Hematopoietic multipotent progenitor cell treated with erythropoietin and hydrocortisone succinate and interleukin-3 and kit ligand, for 6 days (in vitro differentiated cells): ENCODE results near the gene LRRC23.
"Not testable (repeated sequence)": the region's sequence is repeated elsewhere in the genome, so short reads cannot be mapped to it uniquely, and the experiment has no call there.

Source experiments
- DNase-seq: peaks from one replicate; pipeline ENCODE4 v3.0.0-alpha.2; 2015

The LRRC23 gene, protein sequence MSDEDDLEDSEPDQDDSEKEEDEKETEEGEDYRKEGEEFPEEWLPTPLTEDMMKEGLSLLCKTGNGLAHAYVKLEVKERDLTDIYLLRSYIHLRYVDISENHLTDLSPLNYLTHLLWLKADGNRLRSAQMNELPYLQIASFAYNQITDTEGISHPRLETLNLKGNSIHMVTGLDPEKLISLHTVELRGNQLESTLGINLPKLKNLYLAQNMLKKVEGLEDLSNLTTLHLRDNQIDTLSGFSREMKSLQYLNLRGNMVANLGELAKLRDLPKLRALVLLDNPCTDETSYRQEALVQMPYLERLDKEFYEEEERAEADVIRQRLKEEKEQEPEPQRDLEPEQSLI

DNA sequence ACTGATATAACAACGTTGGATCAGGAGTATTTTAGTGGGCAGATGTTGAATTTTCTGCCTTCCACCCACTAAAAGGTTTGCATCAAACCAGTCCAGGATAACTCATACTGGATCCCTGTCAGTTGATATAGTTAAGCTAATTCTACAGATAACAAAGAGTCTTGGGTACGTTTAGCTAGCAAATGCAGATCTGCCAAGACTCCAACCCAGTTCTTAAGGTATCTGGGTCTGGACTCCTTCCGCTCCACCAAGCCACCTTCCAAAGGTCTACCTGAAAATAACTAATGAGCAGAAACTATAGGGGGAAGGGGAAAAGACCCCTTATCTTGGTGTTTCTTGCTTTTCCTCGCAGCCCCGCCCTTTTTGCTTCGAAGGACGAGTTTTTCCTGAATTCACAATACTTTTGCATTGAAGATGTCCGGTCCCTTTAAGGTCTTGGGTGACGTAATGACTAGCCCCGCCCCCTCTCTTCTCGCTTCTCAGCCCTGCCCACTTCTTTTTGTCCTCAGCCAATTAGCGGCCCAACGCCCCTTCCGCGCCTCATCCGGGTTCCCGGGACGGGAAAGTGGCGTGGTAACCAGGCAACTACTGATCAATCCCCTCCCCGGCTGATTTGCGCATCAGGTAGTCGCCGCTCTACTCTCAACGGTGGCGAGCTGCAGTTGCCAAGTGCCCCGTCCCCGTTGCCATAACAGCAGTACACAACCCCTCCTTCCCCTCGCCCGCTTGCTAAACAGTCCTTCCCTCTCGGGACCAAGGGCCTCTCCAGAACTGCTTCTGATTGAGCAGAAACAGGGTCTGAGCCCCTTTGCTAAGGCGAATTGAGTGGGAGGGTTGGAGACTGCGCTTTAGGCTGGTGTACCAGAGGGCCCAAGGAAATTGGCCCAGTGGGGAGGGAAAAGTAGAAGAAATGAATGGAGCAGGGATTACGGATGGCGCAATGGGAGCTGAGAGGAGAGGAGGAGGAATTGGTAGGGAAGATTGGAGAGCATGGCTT lies at the start of gene LRRC23:
LRRC23 (plus strand) TSS at position 543 of the 997 bp plus-strand sequence. CDS start 812 bp downstream, outside the sequence.
- DNase-seq, result peak; percentile 100

DNA sequence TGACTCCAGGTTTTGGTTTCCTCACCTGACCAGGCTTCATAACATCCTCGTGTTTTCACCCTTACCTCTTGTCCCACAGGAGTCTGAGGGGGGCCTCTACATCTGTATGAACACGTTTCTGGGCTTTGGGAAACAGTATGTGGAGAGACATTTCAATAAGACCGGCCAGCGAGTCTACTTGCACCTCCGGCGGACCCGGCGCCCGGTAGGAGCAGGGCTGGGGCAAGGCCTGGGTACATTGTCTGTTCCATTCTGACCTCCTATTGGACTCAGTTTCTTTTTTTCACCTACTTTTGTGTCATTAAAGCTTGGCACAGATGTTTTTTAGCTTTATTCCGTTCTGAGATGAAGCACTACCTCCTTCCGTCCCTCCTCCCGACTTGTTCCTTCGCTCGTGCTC lies 49.3 kb upstream of the LRRC23 start:
- DNase-seq, result no peak

DNA sequence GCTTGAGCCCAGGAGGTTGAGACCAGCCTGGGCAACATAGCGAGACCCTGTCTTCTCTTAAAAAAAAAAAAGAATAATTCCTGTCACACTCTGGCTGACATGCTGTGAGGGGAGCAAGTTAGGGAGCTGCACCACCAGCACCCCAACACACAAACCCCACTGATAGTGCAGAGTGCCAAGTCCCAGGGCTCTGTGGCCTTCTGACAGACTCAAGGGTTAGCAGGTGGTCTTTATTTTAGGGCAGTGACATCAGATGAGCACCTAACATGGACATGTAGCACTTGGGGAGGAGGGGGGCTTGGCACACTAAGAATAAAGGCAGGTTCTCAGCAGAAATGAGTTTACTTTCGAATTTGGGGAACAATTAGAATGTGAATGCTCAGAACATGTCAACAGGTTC lies 45.8 kb upstream of the LRRC23 start:
- DNase-seq, result no peak

DNA sequence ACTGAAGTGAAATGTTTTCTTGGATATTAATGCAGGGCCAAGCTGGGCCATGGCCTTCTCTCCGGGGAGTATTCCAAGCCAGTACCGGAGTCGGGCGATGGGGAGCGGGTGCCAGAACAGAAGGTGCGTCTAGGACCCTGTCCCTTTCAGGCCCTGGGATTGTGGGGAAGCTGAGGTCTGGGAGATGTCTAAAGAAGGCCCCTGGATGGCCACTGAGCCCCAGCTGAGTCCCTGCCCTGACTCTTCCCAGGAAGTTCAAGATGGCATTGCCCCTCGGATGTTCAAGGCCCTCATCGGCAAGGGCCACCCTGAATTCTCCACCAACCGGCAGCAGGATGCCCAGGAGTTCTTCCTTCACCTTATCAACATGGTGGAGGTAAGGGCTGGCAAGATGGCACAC lies 44.5 kb upstream of the LRRC23 start:
- no peak for DNase-seq

DNA sequence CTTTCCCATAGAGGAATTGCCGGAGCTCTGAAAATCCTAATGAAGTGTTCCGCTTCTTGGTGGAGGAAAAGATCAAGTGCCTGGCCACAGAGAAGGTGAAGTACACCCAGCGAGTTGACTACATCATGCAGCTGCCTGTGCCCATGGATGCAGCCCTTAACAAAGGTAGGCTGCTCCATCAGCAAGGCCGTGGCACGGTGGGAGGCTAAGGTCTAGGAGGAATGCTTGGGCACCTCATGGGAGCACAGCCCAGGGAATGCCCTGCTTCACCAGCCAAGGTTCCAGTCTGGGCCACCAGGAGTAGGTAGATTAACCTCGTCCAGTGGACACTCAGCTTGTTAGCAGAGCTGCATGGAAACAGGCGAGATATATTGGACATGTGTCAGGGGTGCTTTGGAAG lies 43.7 kb upstream of the LRRC23 start:
- no peak for DNase-seq

DNA sequence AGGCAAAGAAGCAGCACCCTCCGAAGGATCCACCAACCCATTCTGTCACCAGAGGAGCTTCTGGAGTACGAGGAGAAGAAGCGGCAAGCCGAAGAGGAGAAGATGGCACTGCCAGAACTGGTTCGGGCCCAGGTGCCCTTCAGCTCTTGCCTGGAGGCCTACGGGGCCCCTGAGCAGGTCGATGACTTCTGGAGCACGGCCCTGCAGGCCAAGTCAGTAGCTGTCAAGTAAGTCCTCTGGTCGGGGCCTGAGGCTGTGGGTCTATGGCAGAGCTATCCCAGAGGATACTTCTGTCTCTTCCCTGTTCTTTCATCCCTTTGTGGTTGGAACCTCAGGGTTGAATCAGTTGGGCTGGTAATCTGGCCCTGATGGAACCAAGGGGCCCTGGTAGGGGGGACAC lies 43.2 kb upstream of the LRRC23 start:
- no peak for DNase-seq

DNA sequence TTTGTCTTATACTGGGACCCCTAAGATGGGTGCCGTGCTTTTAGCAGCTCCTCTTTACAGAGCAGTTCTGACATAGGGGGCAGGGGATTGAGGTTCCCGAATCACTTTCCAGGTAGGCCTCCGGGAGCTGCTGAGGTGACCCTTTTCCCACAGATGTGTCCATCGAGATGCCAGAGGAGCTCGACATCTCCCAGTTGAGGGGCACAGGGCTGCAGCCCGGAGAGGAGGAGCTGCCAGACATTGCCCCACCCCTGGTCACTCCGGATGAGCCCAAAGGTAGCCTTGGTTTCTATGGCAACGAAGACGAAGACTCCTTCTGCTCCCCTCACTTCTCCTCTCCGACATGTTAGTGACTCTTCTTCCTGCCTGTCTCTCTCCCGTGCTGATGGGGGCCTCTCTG lies 41.6 kb upstream of the LRRC23 start:
- no peak for DNase-seq

DNA sequence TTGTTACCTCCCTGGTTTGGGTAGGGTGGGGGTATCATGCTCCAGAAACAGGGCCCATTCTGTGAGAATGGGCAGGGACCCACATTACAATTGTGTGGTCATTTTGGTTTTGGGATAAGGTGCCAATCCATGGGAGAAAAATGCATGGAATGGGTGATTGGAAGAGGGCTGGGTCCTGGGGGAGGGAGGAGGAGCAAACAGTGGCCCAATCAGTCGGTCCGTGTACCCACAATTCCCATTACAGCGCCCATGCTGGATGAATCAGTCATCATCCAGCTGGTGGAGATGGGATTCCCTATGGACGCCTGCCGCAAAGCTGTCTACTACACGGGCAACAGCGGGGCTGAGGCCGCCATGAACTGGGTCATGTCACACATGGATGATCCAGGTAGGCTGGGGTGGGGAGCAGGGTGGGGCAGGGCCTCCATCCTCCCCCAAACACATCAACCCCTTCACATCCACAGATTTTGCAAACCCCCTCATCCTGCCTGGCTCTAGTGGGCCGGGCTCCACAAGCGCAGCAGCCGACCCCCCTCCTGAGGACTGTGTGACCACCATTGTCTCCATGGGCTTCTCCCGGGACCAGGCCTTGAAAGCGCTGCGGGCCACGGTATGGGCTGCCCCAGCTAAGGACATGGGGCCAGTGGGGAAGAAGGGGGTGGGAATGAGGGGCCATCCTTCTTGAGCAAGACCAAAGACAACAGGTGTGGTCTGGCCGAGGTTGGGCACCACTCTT lies 40.9 kb upstream of the LRRC23 start:
- no peak for DNase-seq

DNA sequence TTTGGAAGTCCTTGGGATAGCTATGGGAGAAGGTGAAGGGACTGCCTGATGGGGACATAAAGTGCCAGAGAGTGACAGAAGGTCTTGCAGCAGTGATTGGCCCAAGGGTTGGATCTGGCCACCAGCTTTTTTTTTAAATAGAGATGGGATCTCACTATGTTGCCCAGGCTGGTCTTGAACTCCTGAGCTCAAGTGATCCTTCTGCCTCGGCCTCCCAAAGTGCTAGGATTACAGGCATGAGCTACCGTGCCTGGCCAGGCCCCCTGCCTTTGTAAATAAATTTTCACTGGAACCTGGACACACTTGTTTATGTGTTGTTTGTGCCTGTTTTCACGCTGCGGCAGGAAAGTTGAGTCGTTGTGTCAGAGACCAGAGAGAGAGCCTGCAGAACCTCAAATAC lies 39.3 kb upstream of the LRRC23 start:
- not testable (repeated sequence) for DNase-seq

DNA sequence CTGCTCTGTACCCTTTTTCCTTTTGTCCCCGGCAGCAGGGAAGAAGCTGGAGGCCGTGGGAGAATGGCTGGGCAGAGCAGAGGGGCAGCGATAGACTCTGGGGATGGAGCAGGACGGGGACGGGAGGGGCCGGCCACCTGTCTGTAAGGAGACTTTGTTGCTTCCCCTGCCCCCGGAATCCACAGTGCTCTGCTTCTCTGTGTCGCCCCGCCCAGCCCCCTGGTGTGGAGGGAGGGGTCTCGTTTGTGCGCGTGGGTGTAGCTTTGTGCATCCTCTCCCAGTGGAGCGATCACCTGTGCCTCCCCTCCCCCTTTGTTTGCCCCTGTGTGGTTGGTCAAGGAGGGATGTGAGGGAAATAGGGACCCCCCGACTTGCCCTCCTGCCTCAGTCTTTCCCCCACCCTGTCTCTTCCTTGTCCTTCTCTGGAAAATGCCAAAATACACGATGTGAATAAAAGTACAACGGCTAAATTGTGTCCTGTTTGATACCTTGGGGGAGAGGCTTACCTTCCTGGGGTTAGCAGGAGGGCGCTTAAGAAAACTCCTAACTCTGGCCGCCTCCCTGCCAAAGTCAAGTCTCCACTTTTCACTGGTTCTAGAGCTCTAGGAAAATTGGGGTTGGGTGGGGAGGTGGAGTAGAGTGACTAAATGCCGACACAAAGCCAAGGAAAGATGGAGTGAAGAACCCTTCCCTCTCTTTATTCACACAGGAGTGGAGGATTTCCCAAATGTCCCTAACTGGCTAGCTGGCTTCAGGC lies 38.3 kb upstream of the LRRC23 start:
- DNase-seq, result no peak

DNA sequence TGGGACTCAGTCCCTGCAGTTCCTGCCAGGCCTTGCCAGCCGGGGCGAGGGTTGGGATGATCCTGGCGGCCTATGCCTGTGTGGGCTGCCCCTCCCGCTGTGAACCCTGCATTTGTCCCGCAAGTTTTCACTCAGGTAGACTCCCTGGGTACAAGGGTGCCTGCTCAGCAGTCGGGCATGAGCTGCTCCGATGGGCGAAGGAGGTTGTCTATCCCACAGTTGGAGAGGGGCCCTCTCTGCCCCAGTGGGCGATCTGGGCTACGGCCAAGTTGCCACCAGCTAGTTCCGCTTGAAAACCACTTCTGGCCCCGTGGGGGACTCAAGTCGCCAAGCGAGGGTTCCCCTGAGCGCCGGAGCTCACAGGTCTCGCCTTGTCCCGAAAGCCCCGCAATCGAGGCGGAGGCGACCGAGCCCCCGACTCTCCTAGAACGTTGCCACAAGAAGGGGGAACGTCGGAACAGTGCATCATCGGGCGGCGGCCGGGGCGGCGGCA lies 37.7 kb upstream of the LRRC23 start:
- no peak for DNase-seq

DNA sequence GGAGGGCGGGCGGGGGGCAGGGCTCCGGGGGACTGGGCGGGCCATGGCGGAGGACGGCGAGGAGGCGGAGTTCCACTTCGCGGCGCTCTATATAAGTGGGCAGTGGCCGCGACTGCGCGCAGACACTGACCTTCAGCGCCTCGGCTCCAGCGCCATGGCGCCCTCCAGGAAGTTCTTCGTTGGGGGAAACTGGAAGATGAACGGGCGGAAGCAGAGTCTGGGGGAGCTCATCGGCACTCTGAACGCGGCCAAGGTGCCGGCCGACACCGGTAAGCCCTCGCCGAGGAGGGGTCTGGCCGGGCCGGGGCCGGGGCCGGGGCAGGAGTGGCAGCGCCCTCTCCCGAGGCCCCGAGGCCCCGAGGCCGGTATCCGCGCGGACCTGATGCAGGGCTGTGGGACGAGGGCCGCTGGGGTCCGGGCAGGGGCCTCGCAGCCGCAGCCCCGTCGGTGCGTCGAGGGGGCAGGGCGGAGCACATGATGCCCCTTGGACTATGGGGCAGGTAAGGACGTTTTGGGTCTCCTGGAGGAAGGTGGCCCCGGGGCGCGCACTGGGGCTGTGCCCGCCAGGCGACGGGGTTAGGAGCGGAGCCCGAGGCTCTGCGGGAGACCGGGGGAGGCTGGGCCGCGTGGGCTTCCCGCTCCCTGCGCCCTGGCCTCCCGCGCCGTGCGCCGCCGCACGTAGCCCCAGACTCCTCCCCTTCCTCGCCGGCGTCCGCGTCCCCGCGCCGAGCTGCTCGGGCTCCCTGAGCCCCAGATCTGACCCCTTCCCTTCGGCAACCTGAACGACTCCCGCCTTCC lies 37.0 kb upstream of the LRRC23 start, which contains the start of gene TPI1:
TPI1 (plus strand) TSS at position 119 of the 798 bp plus-strand sequence; CDS start at position 155, 36 bp downstream.
- peak; percentile 90 for DNase-seq

DNA sequence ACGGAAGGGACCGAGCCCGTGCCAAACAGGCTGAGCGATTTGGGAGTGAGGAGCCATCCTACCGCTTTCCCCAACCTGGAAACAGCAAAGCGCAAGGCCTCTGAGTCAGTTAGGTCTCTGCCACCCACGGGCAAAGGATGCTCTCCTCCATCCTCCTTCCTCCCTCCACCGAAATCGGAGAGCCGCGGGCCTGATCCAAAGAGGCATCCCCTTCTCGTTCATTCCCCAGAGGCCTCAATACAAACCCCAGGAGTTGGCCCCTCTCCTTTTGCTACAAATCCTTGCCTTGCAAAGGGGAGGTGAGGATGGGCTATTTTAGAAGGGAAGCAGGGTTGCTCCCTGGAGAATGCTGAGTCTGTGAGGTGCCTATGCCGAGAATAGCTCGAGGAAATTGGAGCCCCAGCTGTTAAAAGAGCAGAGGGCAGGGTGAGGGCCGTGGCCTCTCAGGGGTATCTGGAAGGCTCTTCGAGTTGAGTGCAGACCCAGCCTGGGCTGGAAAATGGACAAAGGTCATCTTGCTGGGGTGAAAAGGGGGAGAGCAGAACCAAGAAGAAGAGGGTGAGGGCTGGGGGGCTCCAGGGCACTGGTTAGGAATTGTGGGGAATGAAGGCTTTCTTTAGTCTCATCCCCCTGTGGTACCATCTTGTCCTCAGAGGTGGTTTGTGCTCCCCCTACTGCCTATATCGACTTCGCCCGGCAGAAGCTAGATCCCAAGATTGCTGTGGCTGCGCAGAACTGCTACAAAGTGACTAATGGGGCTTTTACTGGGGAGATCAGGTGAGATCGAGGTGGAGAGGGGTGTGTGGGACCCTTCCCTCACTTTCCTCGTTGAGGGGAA lies 36.2 kb upstream of the LRRC23 start:
- peak; percentile 57 for DNase-seq

DNA sequence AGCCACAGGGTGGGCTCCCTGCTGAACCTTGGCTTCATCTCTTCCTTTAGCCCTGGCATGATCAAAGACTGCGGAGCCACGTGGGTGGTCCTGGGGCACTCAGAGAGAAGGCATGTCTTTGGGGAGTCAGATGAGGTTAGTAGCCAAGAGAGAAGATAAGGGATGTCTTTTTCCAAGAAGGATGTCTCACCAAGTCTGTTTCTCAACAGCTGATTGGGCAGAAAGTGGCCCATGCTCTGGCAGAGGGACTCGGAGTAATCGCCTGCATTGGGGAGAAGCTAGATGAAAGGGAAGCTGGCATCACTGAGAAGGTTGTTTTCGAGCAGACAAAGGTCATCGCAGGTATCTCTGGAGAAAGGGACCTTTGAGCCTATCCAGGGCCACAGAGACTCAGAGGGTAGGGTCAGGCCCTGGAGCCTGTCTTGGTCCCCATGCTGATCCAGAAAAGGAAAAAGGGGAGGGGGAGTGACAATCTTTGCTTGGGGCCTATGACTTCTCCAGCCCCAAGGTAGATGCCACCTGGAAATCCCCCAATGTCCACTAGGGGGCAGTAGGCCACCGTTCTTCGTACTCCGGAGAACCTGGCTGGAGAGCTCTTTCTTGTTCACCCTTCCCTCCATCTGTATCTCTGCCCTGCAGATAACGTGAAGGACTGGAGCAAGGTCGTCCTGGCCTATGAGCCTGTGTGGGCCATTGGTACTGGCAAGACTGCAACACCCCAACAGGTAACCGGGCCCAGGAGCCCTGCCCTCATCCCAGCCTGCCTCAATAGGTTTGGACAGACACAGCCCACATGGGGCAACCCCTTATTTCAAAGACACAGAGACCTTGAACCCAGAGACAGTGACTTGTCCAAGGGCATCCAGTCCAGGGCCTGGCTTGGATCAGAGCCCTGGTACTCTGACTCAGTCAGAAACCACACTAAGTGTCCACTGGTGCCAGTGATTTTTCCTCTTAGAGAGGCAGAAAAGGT lies 35.3 kb upstream of the LRRC23 start:
- DNase-seq, result peak; percentile 92

DNA sequence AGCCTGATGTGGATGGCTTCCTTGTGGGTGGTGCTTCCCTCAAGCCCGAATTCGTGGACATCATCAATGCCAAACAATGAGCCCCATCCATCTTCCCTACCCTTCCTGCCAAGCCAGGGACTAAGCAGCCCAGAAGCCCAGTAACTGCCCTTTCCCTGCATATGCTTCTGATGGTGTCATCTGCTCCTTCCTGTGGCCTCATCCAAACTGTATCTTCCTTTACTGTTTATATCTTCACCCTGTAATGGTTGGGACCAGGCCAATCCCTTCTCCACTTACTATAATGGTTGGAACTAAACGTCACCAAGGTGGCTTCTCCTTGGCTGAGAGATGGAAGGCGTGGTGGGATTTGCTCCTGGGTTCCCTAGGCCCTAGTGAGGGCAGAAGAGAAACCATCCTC lies 34.3 kb upstream of the LRRC23 start:
- not testable (repeated sequence) for DNase-seq

DNA sequence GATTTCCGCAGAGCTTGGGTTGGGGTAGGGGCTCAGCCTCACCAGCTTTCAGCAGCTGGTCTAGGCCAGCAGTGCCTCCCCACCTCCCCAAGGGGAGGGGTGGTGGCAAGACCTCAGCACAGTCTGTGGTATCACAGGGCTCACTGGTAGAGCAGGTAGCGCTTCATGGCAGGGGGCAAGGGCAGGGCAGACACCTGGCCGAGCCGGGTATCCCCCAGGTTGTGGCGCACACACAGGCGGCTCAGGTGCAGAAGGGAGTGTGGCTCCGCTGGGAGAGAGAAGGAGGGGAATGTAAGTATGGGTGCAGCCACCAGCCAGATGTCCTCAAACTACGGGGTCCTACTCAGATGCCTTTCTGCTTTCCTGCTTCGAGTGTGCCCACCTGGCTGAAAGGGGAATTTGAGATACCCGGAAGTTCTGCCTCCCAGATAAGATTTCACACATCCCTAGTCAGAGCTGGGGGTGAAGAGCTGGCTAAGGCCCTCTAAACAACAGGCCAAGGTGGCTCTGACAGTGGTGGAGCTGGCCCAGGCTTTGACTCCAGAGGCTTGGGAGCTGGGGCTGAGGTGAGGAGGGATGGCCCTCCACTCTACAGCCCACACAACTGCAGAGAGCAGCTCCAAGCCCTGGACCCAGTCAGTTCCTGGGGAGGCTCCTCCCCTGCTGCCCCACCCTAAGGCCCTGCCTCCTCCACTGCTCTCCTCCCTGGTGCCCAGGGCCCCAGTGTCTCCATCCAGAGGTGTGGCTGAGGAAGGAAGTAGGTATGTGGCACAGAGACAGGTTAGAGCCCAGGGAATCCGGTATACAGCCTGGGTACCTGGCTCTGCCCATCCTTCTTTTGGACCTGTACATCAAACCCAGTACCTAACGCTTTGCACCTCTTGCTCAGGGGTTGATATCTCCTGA lies 33.3 kb upstream of the LRRC23 start:
- peak; percentile 81 for DNase-seq
